ENCODE data around the gene DDX27.

Gene DDX27

GRCh38 chr20:49247792-49248191, 28.6 kb downstream of the DDX27 start:
- DNase-seq (ENCODE audit: low read depth in 2 of 2) = no peak

- no peak for DNase-seq (ENCODE audit: low read depth in 2 of 2)
These were observed 29.1 kb downstream of the DDX27 start for GRCh38 chr20:49248301-49248700.

- no peak for DNase-seq (ENCODE audit: low read depth in 2 of 2)
These were observed 29.9 kb downstream of the DDX27 start for GRCh38 chr20:49248879-49249665.

- DNase-seq (ENCODE audit: low read depth in 2 of 2) = no peak
These were observed 33.5 kb downstream of the DDX27 start for GRCh38 chr20:49252556-49253350.

GRCh38 chr20:49256261-49256660, 37.0 kb downstream of the DDX27 start:
- no peak for DNase-seq (ENCODE audit: low read depth in 2 of 2)

GRCh38 chr20:49259284-49259683, 40.1 kb downstream of the DDX27 start:
- DNase-seq (ENCODE audit: low read depth in 2 of 2) = no peak

GRCh38 chr20:49259799-49260198, 40.6 kb downstream of the DDX27 start:
- no peak for DNase-seq (ENCODE audit: low read depth in 2 of 2)

GRCh38 chr20:49260218-49260617, 41.0 kb downstream of the DDX27 start:
- DNase-seq (ENCODE audit: low read depth in 2 of 2) = no peak

GRCh38 chr20:49261173-49261572, 42.0 kb downstream of the DDX27 start:
- DNase-seq (ENCODE audit: low read depth in 2 of 2) = no peak

GRCh38 chr20:49262444-49262843, 43.2 kb downstream of the DDX27 start:
- no peak for DNase-seq (ENCODE audit: low read depth in 2 of 2)

- no peak for DNase-seq (ENCODE audit: low read depth in 2 of 2)
These were observed 48.1 kb downstream of the DDX27 start for GRCh38 chr20:49267327-49267726.

- DNase-seq (ENCODE audit: low read depth in 2 of 2) = no peak
These were observed 49.6 kb downstream of the DDX27 start for GRCh38 chr20:49268600-49269365.

- DNase-seq (ENCODE audit: low read depth in 2 of 2) = no peak
These were observed 51.0 kb downstream of the DDX27 start for GRCh38 chr20:49270177-49270576.

- DNase-seq (ENCODE audit: low read depth in 2 of 2) = no peak
These were observed 51.5 kb downstream of the DDX27 start for GRCh38 chr20:49270736-49271135.

- no peak for DNase-seq (ENCODE audit: low read depth in 2 of 2)
These were observed 53.4 kb downstream of the DDX27 start for GRCh38 chr20:49272654-49273053.

GRCh38 chr20:49273696-49274277, 54.6 kb downstream of the DDX27 start:
- DNase-seq (ENCODE audit: low read depth in 2 of 2) = no peak

- DNase-seq (ENCODE audit: low read depth in 2 of 2) = no peak
These were observed 56.0 kb downstream of the DDX27 start for GRCh38 chr20:49275216-49275615.

- DNase-seq (ENCODE audit: low read depth in 2 of 2) = no peak
These were observed 56.4 kb downstream of the DDX27 start for GRCh38 chr20:49275636-49276035.

GRCh38 chr20:49276161-49276960, 57.1 kb downstream of the DDX27 start:
- no peak for DNase-seq (ENCODE audit: low read depth in 2 of 2)

GRCh38 chr20:49276961-49277785, 58.0 kb downstream of the DDX27 start:
- no peak for DNase-seq (ENCODE audit: low read depth in 2 of 2)

GRCh38 chr20:49277786-49278035, 58.5 kb downstream of the DDX27 start:
- no peak for DNase-seq (ENCODE audit: low read depth in 2 of 2)

Measured in activated CD4-positive, alpha-beta T cell treated with anti-CD3 and anti-CD28 coated beads for 24 hours (primary cell).